ENCODE data around the gene C1QTNF12. TPM values are rescaled to one million over a fixed set of nuclear protein-coding genes. Genes with fewer than 3 reads are reported as not detected.

Gene C1QTNF12
- total RNA-seq, 1 donor from 2014 or later: 2.5 TPM

GRCh38 chr1:1242461-1243265 is 3.9 kb downstream of the C1QTNF12 start:
- H3K9me3 Mint-ChIP-seq: no peaks in the 10 kb centered on the region
- DNase-seq (ENCODE audit: extremely low spot score, unreplicated experiment): no peak
- TF ChIP-seq CTCF (conservative IDR thresholded peaks at IDR 0.05): no peak
- H3K36me3 Mint-ChIP-seq: no peaks in the 10 kb centered on the region
- H3K27ac Mint-ChIP-seq: no peak overlapping the region
- H3K27me3 Mint-ChIP-seq: peaks cover 3% of the 10 kb centered on the region
- no peak overlapping the region for H3K4me3 Mint-ChIP-seq
- no peaks in the 10 kb centered on the region for H3K4me1 Mint-ChIP-seq (ENCODE audit: unreplicated experiment)

GRCh38 chr1:1241588-1242219 is 4.8 kb downstream of the C1QTNF12 start:
- no peak for DNase-seq (ENCODE audit: extremely low spot score, unreplicated experiment)
- H3K27me3 Mint-ChIP-seq: no peaks in the 10 kb centered on the region
- no peaks in the 10 kb centered on the region for H3K4me1 Mint-ChIP-seq (ENCODE audit: unreplicated experiment)
- no peaks in the 10 kb centered on the region for H3K9me3 Mint-ChIP-seq
- no peaks in the 10 kb centered on the region for H3K36me3 Mint-ChIP-seq
- H3K4me3 Mint-ChIP-seq: no peak overlapping the region
- no peak overlapping the region for H3K27ac Mint-ChIP-seq
- TF ChIP-seq CTCF (conservative IDR thresholded peaks at IDR 0.05): no peak

- H3K36me3 Mint-ChIP-seq: no peaks in the 10 kb centered on the region
- DNase-seq (ENCODE audit: extremely low spot score, unreplicated experiment): no peak
- TF ChIP-seq CTCF (conservative IDR thresholded peaks at IDR 0.05): no peak
- no peaks in the 10 kb centered on the region for H3K4me1 Mint-ChIP-seq (ENCODE audit: unreplicated experiment)
- no peak overlapping the region for H3K4me3 Mint-ChIP-seq
- no peak overlapping the region for H3K27ac Mint-ChIP-seq
- no peaks in the 10 kb centered on the region for H3K9me3 Mint-ChIP-seq
- no peaks in the 10 kb centered on the region for H3K27me3 Mint-ChIP-seq
These were observed 5.5 kb downstream of the C1QTNF12 start for GRCh38 chr1:1240822-1241587.

GRCh38 chr1:1240348-1240732 is 6.2 kb downstream of the C1QTNF12 start:
- DNase-seq (ENCODE audit: extremely low spot score, unreplicated experiment): no peak
- Mint-ChIP-seq H3K36me3 (no peaks in the 10 kb centered on the region), H3K27ac (no peak overlapping the region), H3K4me3 (no peak overlapping the region), H3K4me1 (ENCODE audit: unreplicated experiment) (no peaks in the 10 kb centered on the region), H3K9me3 (no peaks in the 10 kb centered on the region), H3K27me3 (no peaks in the 10 kb centered on the region)
- TF ChIP-seq CTCF (conservative IDR thresholded peaks at IDR 0.05): no peak

- Mint-ChIP-seq H3K4me3 (no peak overlapping the region), H3K9me3 (no peaks in the 10 kb centered on the region), H3K4me1 (ENCODE audit: unreplicated experiment) (no peaks in the 10 kb centered on the region), H3K36me3 (no peaks in the 10 kb centered on the region), H3K27me3 (no peaks in the 10 kb centered on the region), H3K27ac (no peak overlapping the region)
- no peak for TF ChIP-seq CTCF (conservative IDR thresholded peaks at IDR 0.05)
- DNase-seq (ENCODE audit: extremely low spot score, unreplicated experiment): no peak
These were observed 6.7 kb downstream of the C1QTNF12 start for GRCh38 chr1:1239614-1240347.
